HG03432 (cell line): ENCODE results near the gene PRDM16.

Experiments
- ATAC-seq: cut with Tn5 transposase; IDR thresholded peaks from one replicate; pipeline ENCODE4 v1.9.1; 2021; ENCODE audit warnings: mild to moderate bottlenecking, moderate library complexity; ENCODE audit not compliant: unreplicated experiment

Gene PRDM16

GRCh38 chr1:3176028-3176427 is 107.0 kb downstream of the PRDM16 start:
- ATAC-seq, result no peak

GRCh38 chr1:3176820-3177219 is 107.8 kb downstream of the PRDM16 start:
- ATAC-seq, result no peak

GRCh38 chr1:3178279-3178678 is 109.3 kb downstream of the PRDM16 start:
- ATAC-seq, result no peak

- ATAC-seq, result no peak
Measured at GRCh38 chr1:3179471-3179870, 110.5 kb downstream of the PRDM16 start.

GRCh38 chr1:3180915-3181314 is 111.9 kb downstream of the PRDM16 start:
- ATAC-seq, result no peak

- no peak for ATAC-seq
Measured at GRCh38 chr1:3181956-3182355, 113.0 kb downstream of the PRDM16 start.

GRCh38 chr1:3183411-3183810 is 114.4 kb downstream of the PRDM16 start:
- ATAC-seq, result no peak

- ATAC-seq, result no peak
Measured at GRCh38 chr1:3183813-3184212, 114.8 kb downstream of the PRDM16 start.

GRCh38 chr1:3184666-3185065 is 115.7 kb downstream of the PRDM16 start:
- no peak for ATAC-seq

- no peak for ATAC-seq
Measured at GRCh38 chr1:3185896-3186525, 117.0 kb downstream of the PRDM16 start.

- no peak for ATAC-seq
Measured at GRCh38 chr1:3186526-3186921, 117.5 kb downstream of the PRDM16 start.

GRCh38 chr1:3187415-3188149 is 118.6 kb downstream of the PRDM16 start:
- ATAC-seq, result no peak

GRCh38 chr1:3188150-3188971 is 119.4 kb downstream of the PRDM16 start:
- ATAC-seq, result no peak

- no peak for ATAC-seq
Measured at GRCh38 chr1:3190256-3191041, 121.4 kb downstream of the PRDM16 start.

- no peak for ATAC-seq
Measured at GRCh38 chr1:3192361-3192760, 123.4 kb downstream of the PRDM16 start.

- ATAC-seq, result no peak
Measured at GRCh38 chr1:3192825-3193224, 123.8 kb downstream of the PRDM16 start.

GRCh38 chr1:3193811-3194210 is 124.8 kb downstream of the PRDM16 start:
- no peak for ATAC-seq

GRCh38 chr1:3194760-3195479 is 125.9 kb downstream of the PRDM16 start:
- no peak for ATAC-seq

- no peak for ATAC-seq
Measured at GRCh38 chr1:3195480-3195815, 126.4 kb downstream of the PRDM16 start.

- no peak for ATAC-seq
Measured at GRCh38 chr1:3195966-3196515, 127.0 kb downstream of the PRDM16 start.
